Measurements from ENCODE around the gene BZW1.
A peak's percentile ranks its signal among the peaks of the same experiment; 100 is the strongest.

Gene BZW1

GRCh38 chr2:200869014-200869413 lies 57.3 kb downstream of the BZW1 start:
- H3K9me3 ChIP-seq (ENCODE audit: control extremely low read depth in 1 of 5, control insufficient read depth in 4 of 5, insufficient read depth in 2 of 5, low read depth in 1 of 5, low read length in 4 of 5) = no peaks in the 10 kb centered on the region
- no peak overlapping the region for H3K27ac ChIP-seq (ENCODE audit: insufficient read depth in 1 of 2, low read depth in 1 of 2, low read length in 2 of 2, poor library complexity in 1 of 2, severe bottlenecking in 2 of 2)
- DNase-seq = peak in 1 of 3 donors; percentile 26
- ChIA-PET POLR2A (no interaction called here), CTCF (interaction anchor here (1.6 to 2.2 kb wide), 3 partner anchors 9 to 14 kb away, joined by 4 to 7 read pairs (median 4); no protein-coding TSS in a partner anchor)
- WGBS (ENCODE audit: insufficient coverage) = 81% methylated on average over 2 of the region's 2 CpGs
- H3K36me3 ChIP-seq (ENCODE audit: control insufficient read depth in 4 of 4, insufficient read depth in 4 of 4, low read length in 3 of 4) = peaks cover 9 to 13% (median 11%) of the 10 kb centered on the region in 4 experiments
- H3K4me1 ChIP-seq (ENCODE audit: control extremely low read depth in 1 of 4, control insufficient read depth in 4 of 4, insufficient read depth in 4 of 4, low read length in 3 of 4) = peaks cover 4 to 25% (median 17%) of the 10 kb centered on the region in 4 experiments
- H3K27me3 ChIP-seq (replicated peaks in 2 of 5; ENCODE audit: control insufficient read depth in 4 of 5, insufficient read depth in 5 of 5, low read length in 4 of 5) = no peaks in the 10 kb centered on the region
- H3K4me3 ChIP-seq (ENCODE audit: control insufficient read depth in 1 of 7, extremely low read depth in 1 of 7, insufficient read depth in 4 of 7, low read depth in 2 of 7, low read length in 6 of 7) = no peak overlapping the region

DNA sequence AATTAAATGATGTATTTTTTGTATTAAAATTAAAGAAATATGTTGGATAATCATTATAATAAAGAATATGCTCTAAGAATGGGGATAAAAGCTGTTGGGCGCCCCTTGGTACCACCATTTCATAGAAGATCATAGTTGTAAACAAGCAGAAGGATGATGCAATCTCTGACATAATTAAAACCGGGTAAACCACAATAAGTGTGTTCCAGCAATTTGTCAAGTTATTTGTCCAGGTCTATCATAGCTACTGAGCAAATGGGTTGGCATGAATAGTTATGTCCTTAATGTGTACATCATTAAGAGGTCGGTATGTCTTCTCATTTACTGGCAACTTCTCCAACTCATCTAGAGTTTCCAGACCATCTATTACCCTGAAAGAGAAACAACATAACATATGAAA lies 59.4 kb downstream of the BZW1 start:
- H3K4me1 ChIP-seq (ENCODE audit: control extremely low read depth in 1 of 4, control insufficient read depth in 4 of 4, insufficient read depth in 4 of 4, low read length in 3 of 4) = peaks cover 4 to 20% (median 10%) of the 10 kb centered on the region in 4 experiments
- POLR2A ChIA-PET = interaction anchor here (0.7 kb wide), 1 partner anchor 18 kb away, joined by 3 read pairs; the partner anchor contains the start of gene NIF3L1
- no peaks in the 10 kb centered on the region for H3K9me3 ChIP-seq (ENCODE audit: control extremely low read depth in 1 of 5, control insufficient read depth in 4 of 5, insufficient read depth in 2 of 5, low read depth in 1 of 5, low read length in 4 of 5)
- peaks cover 13 to 29% (median 19%) of the 10 kb centered on the region in 4 experiments for H3K36me3 ChIP-seq (ENCODE audit: control insufficient read depth in 4 of 4, insufficient read depth in 4 of 4, low read length in 3 of 4)
- no peaks in the 10 kb centered on the region for H3K27me3 ChIP-seq (replicated peaks in 2 of 5; ENCODE audit: control insufficient read depth in 4 of 5, insufficient read depth in 5 of 5, low read length in 4 of 5)
- no peak for DNase-seq
- no peak overlapping the region for H3K27ac ChIP-seq (ENCODE audit: insufficient read depth in 1 of 2, low read depth in 1 of 2, low read length in 2 of 2, poor library complexity in 1 of 2, severe bottlenecking in 2 of 2)
- no peak overlapping the region for H3K4me3 ChIP-seq (ENCODE audit: control insufficient read depth in 1 of 7, extremely low read depth in 1 of 7, insufficient read depth in 4 of 7, low read depth in 2 of 7, low read length in 6 of 7)
- CTCF ChIA-PET = interaction anchor here (0.7 to 2.1 kb wide), 3 partner anchors 9 to 35 kb away, joined by 4 to 5 read pairs (median 4); no protein-coding TSS in a partner anchor
- 63% methylated on average over 1 of the region's 3 CpGs for WGBS (ENCODE audit: insufficient coverage)

- POLR2A ChIA-PET = no interaction called here
- no peaks in the 10 kb centered on the region for H3K9me3 ChIP-seq (ENCODE audit: control extremely low read depth in 1 of 5, control insufficient read depth in 4 of 5, insufficient read depth in 2 of 5, low read depth in 1 of 5, low read length in 4 of 5)
- DNase-seq = no peak
- H3K27ac ChIP-seq (ENCODE audit: insufficient read depth in 1 of 2, low read depth in 1 of 2, low read length in 2 of 2, poor library complexity in 1 of 2, severe bottlenecking in 2 of 2) = no peak overlapping the region
- peaks cover 0 to 9% (median 0%) of the 10 kb centered on the region in 4 experiments for H3K4me1 ChIP-seq (ENCODE audit: control extremely low read depth in 1 of 4, control insufficient read depth in 4 of 4, insufficient read depth in 4 of 4, low read length in 3 of 4)
- no peaks in the 10 kb centered on the region for H3K27me3 ChIP-seq (replicated peaks in 2 of 5; ENCODE audit: control insufficient read depth in 4 of 5, insufficient read depth in 5 of 5, low read length in 4 of 5)
- 94% methylated on average over 4 of the region's 6 CpGs for WGBS (ENCODE audit: insufficient coverage)
- CTCF ChIA-PET = no interaction called here
- peaks cover 15 to 47% (median 28%) of the 10 kb centered on the region in 4 experiments for H3K36me3 ChIP-seq (ENCODE audit: control insufficient read depth in 4 of 4, insufficient read depth in 4 of 4, low read length in 3 of 4)
- H3K4me3 ChIP-seq (ENCODE audit: control insufficient read depth in 1 of 7, extremely low read depth in 1 of 7, insufficient read depth in 4 of 7, low read depth in 2 of 7, low read length in 6 of 7) = no peak overlapping the region
Observed at GRCh38 chr2:200873560-200873959, 61.9 kb downstream of the BZW1 start.
